Upper lobe of left lung (tissue), 4 donors: Measurements from ENCODE around the gene ZNF577.

Experiments
- CTCF ChIP-seq, 6 experiments: fragments of 450-650 bp in 4 of 6; fragments of 200-600 bp in 2 of 6; sonication (generic) in 2 of 6; IDR thresholded peaks; one replicate each; pipeline ENCODE4 v1.5.1; 2016 to 2019; ENCODE audit warnings: antibody characterized with exemption in 6 of 6
- POLR2A ChIP-seq, 4 donors: fragments of 450-650 bp; IDR thresholded peaks; one replicate each; pipeline ENCODE4 v1.5.1; 2016 to 2017; ENCODE audit warnings: antibody characterized with exemption in 4 of 4, mild to moderate bottlenecking in 2 of 4

GRCh38 chr19:51915324-51915867 lies 27.6 kb upstream of the ZNF577 start:
- TF ChIP-seq CTCF (IDR thresholded peaks at IDR 0.05): no peak
- TF ChIP-seq POLR2A (IDR thresholded peaks at IDR 0.05): no peak
